Peyer's patch (tissue), 4 donors: ENCODE data around the gene CCDC116.

Experiments
- CTCF ChIP-seq, 6 experiments: fragments of 450-650 bp in 4 of 6; fragments of 200-600 bp in 2 of 6; sonication (generic) in 1 of 6; IDR thresholded peaks; one replicate each; pipeline ENCODE4 v1.5.1; 2017 to 2019; ENCODE audit warnings: antibody characterized with exemption in 6 of 6, mild to moderate bottlenecking in 3 of 6, moderate library complexity in 1 of 6
- POLR2A ChIP-seq, 2 donors: fragments of 450-650 bp; IDR thresholded peaks; one replicate each; pipeline ENCODE4 v1.5.1; 2017; ENCODE audit warnings: antibody characterized with exemption in 2 of 2, mild to moderate bottlenecking in 2 of 2, moderate library complexity in 2 of 2

GRCh38 chr22:21641417-21641788 is 8.8 kb downstream of the CCDC116 start:
- peak in 4 of 6 experiments; percentile 21 to 52 (median 48) for TF ChIP-seq CTCF (IDR thresholded peaks at IDR 0.05)
- no peak for TF ChIP-seq POLR2A (IDR thresholded peaks at IDR 0.05)
